ENCODE results near the gene PLPP1. TPM values are rescaled to one million over a fixed set of nuclear protein-coding genes. Genes with fewer than 3 reads are reported as not detected.

Gene PLPP1
- total and polyA plus RNA-seq, 2 donors (not counting 1 experiment from before 2014, with no cell fraction given), result 5.5 to 8.8 TPM

DNA sequence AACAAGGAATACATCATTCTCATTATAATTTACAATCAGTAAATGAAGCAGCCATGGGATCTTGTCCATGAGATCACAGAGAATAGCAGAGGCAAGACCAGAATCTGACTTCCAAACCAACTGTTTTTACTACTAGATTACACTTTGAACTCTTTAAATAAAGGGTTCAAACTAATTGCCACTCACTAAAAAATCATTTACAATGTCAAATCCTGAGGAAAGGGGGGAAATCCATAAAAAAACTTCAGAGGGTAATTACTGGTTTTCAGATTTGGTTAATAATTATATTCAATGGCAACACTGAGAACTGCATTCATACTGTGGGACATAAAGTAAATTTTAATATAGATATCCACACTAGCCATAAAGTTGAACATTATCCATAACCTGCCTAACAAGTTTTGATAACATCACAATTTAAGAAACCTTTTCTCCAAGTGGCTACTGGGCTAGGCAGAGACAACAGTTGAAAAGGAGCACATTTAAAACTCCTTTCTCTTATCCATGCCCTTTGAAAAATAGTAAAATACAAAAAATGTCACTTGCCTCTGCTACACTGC lies 15.9 kb downstream of the PLPP1 start:
- Histone ChIP-seq H4K20me1 (ENCODE audit: control insufficient read depth, insufficient read depth, low read length, poor library complexity, severe bottlenecking) (peaks cover 8% of the 10 kb centered on the region), H3K4me2 (replicated peaks; ENCODE audit: low read depth, low read length, poor library complexity, severe bottlenecking) (no peak overlapping the region), H3K4me1 (ENCODE audit: control insufficient read depth in 2 of 2, insufficient read depth in 2 of 2, low read length in 2 of 2) (no peaks in the 10 kb centered on the region), H3K36me3 (replicated peaks in 1 of 2; ENCODE audit: control extremely low read depth in 1 of 2, control insufficient read depth in 1 of 2, extremely low read depth in 1 of 2, insufficient read depth in 2 of 2, low read length in 1 of 2) (no peaks in the 10 kb centered on the region), H3K79me2 (ENCODE audit: control insufficient read depth, insufficient read depth, low read length) (peaks cover 8% of the 10 kb centered on the region), H3K4me3 (ENCODE audit: control extremely low read depth in 1 of 5, extremely low read depth in 1 of 5, insufficient read depth in 1 of 5, low read depth in 2 of 5, low read length in 4 of 5) (no peak overlapping the region), H3K9me3 (ENCODE audit: control extremely low read depth in 1 of 3, control insufficient read depth in 2 of 3, insufficient read depth in 1 of 3, low read length in 2 of 3) (no peaks in the 10 kb centered on the region), H3K27ac (ENCODE audit: low read length in 2 of 2) (no peak overlapping the region), H2AFZ (ENCODE audit: insufficient read depth, low read depth, low read length, poor library complexity, severe bottlenecking) (no peak overlapping the region), H3K27me3 (replicated peaks in 1 of 4; ENCODE audit: control extremely low read depth in 1 of 4, control insufficient read depth in 3 of 4, insufficient read depth in 4 of 4, low read length in 3 of 4) (no peaks in the 10 kb centered on the region), H3K9ac (ENCODE audit: low read length) (no peak overlapping the region)
- intact Hi-C loops (cut with micrococcal nuclease), result no loop called here
- DNase-seq (no peak), ATAC-seq (ENCODE audit: low read depth) (no peak)
- Mint-ChIP-seq H3K9me3 (ENCODE audit: insufficient read depth) (no peaks in the 10 kb centered on the region), H3K27me3 (no peaks in the 10 kb centered on the region), H3K27ac (no peak overlapping the region), H3K4me3 (no peak overlapping the region), H3K4me1 (no peaks in the 10 kb centered on the region)
- POLR2A ChIA-PET, result no interaction called here
- no peak for TF ChIP-seq EZH2 (IDR thresholded peaks at IDR 0.05; ENCODE audit: borderline replicate concordance, insufficient read depth, low read depth, low read length, poor library complexity, severe bottlenecking)
- TF ChIP-seq, protein P1, sequence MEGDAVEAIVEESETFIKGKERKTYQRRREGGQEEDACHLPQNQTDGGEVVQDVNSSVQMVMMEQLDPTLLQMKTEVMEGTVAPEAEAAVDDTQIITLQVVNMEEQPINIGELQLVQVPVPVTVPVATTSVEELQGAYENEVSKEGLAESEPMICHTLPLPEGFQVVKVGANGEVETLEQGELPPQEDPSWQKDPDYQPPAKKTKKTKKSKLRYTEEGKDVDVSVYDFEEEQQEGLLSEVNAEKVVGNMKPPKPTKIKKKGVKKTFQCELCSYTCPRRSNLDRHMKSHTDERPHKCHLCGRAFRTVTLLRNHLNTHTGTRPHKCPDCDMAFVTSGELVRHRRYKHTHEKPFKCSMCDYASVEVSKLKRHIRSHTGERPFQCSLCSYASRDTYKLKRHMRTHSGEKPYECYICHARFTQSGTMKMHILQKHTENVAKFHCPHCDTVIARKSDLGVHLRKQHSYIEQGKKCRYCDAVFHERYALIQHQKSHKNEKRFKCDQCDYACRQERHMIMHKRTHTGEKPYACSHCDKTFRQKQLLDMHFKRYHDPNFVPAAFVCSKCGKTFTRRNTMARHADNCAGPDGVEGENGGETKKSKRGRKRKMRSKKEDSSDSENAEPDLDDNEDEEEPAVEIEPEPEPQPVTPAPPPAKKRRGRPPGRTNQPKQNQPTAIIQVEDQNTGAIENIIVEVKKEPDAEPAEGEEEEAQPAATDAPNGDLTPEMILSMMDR (IDR thresholded peaks at IDR 0.05), result no peak
- CTCF ChIA-PET, result no interaction called here

DNA sequence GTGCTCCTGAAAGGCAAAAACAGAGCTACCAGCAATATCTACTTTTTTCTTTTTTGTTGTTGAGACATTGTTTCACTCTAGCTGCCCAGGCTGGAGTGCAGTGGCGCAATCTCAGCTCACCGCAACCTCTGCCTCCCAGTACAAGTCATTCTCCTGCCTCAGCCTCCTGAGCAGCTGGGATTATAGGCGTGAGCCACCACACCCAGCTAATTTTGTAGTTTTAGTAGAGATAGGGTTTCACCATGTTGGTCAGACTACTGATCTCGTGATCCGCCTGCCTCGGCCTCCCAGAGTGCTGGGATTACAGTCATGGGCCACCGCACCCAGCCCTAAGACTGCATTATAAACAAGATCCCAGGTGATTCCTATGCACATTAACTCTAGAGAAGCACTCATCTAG lies 17.0 kb downstream of the PLPP1 start:
- no peak for ATAC-seq (ENCODE audit: low read depth)
- 100% methylated on average over 3 of the region's 7 CpGs for WGBS (ENCODE audit: insufficient coverage)
- CTCF ChIA-PET, result interaction anchor here (0.6 kb wide), 1 partner anchor 23 kb away, joined by 3 read pairs; no protein-coding TSS in a partner anchor
- Histone ChIP-seq H3K9me3 (ENCODE audit: control extremely low read depth in 1 of 3, control insufficient read depth in 2 of 3, insufficient read depth in 1 of 3, low read length in 2 of 3) (no peaks in the 10 kb centered on the region), H3K36me3 (replicated peaks in 1 of 2; ENCODE audit: control extremely low read depth in 1 of 2, control insufficient read depth in 1 of 2, extremely low read depth in 1 of 2, insufficient read depth in 2 of 2, low read length in 1 of 2) (no peaks in the 10 kb centered on the region), H4K20me1 (ENCODE audit: control insufficient read depth, insufficient read depth, low read length, poor library complexity, severe bottlenecking) (peaks cover 8% of the 10 kb centered on the region), H3K4me1 (ENCODE audit: control insufficient read depth in 2 of 2, insufficient read depth in 2 of 2, low read length in 2 of 2) (no peaks in the 10 kb centered on the region), H3K4me2 (replicated peaks; ENCODE audit: low read depth, low read length, poor library complexity, severe bottlenecking) (no peak overlapping the region), H3K79me2 (ENCODE audit: control insufficient read depth, insufficient read depth, low read length) (peaks cover 10% of the 10 kb centered on the region), H2AFZ (ENCODE audit: insufficient read depth, low read depth, low read length, poor library complexity, severe bottlenecking) (no peak overlapping the region), H3K4me3 (ENCODE audit: control extremely low read depth in 1 of 5, extremely low read depth in 1 of 5, insufficient read depth in 1 of 5, low read depth in 2 of 5, low read length in 4 of 5) (no peak overlapping the region), H3K27me3 (replicated peaks in 1 of 4; ENCODE audit: control extremely low read depth in 1 of 4, control insufficient read depth in 3 of 4, insufficient read depth in 4 of 4, low read length in 3 of 4) (no peaks in the 10 kb centered on the region), H3K9ac (ENCODE audit: low read length) (no peak overlapping the region), H3K27ac (ENCODE audit: low read length in 2 of 2) (no peak overlapping the region)
- intact Hi-C loops (cut with micrococcal nuclease), result no loop called here
- Mint-ChIP-seq H3K9me3 (ENCODE audit: insufficient read depth) (no peaks in the 10 kb centered on the region), H3K4me1 (no peaks in the 10 kb centered on the region), H3K27me3 (no peaks in the 10 kb centered on the region), H3K27ac (no peak overlapping the region), H3K4me3 (no peak overlapping the region)
- POLR2A ChIA-PET, result no interaction called here
- no peak for DNase-seq
- TF ChIP-seq, protein P1 (IDR thresholded peaks at IDR 0.05), result no peak
- TF ChIP-seq EZH2 (IDR thresholded peaks at IDR 0.05; ENCODE audit: borderline replicate concordance, insufficient read depth, low read depth, low read length, poor library complexity, severe bottlenecking), result no peak
